ENCODE measurements around the gene ASIC3.

DNA sequence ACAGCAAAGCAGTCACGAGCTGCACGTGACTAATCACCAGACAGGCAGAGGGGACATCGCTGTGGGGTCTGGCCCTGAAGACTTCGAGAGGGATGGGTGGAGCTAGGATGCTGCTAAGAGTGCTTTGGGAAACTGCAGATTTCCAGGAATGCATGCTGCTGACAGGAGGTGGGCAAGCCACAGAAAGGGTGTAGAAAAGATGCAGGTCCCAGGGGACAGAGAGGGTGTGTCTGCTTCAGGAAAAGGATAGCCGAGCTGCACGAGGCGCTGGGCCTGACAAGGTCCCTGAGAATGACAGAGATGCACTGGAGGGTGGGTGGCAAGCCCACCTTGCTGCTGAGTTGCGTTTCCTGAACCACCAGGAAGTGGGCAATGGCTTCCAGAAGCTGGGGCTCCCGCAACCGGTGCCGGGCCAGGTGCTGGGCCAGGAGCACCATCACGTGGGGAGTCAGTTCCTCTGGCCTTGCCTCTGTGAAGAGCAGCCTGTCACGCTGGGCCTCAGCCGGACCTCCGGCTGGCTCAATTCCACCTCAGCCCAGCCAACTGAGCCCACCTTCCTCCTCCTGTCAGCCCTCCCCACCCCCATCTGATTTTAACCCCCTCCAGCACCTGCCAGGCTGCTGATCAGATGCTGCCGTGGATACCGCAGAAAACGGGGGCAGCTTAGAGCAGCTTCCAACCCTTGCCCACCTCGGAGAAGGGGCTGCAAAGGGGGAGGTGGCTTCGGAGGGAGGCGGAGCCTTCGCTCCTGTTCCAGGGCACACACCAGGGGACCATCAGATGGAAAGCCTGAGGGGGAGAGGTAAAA is 30.1 kb downstream of the ASIC3 start:
- peak; percentile 52; the same call in 1 of the 2 replicates for TF ChIP-seq POLR2AphosphoS5 (IDR thresholded peaks at IDR 0.05; ENCODE audit: low read depth, low read length)
- TF ChIP-seq POLR2A (IDR thresholded peaks at IDR 0.05; ENCODE audit: low read depth, low read length): peak; percentile 21; the same call in 1 of the 2 replicates

All from GM12892 (cell line).